Activated CD4-positive, alpha-beta T cell treated with anti-CD3 and anti-CD28 coated beads, Interleukin-2, amount 10 ng/mL, durations not matched to agents 7 days and 5 days (primary cell): ENCODE data around the gene TRIM31. TPM values are rescaled to one million over a fixed set of nuclear protein-coding genes. Genes with fewer than 3 reads are reported as not detected.

Source experiments
- CTCF ChIA-PET: fragments of 350-600 bp; sonication (Branson Sonifier 250); formaldehyde crosslinking; loops from one replicate; lab custom pipeline; 2021; ENCODE audit warnings: antibody characterized with exemption; lab: Charles Lee
- POLR2A ChIA-PET: fragments of 350-600 bp; sonication (Branson Sonifier 250); formaldehyde crosslinking; loops from one replicate; lab custom pipeline; 2021; ENCODE audit warnings: antibody characterized with exemption; lab: Charles Lee
- DNase-seq: peaks from one replicate; pipeline ENCODE4 v3.0.0-alpha.2; 2020
- H3K27ac Mint-ChIP-seq: one replicate; pipeline ENCODE4 v1.8.0; 2021; ENCODE audit warnings: mild to moderate bottlenecking, moderate library complexity, mixed read lengths
- H3K27me3 Mint-ChIP-seq: one replicate; pipeline ENCODE4 v1.8.0; 2021; ENCODE audit warnings: mixed read lengths
- H3K36me3 Mint-ChIP-seq: one replicate; pipeline ENCODE4 v1.8.0; 2021; ENCODE audit warnings: low read depth, mixed read lengths
- H3K4me1 Mint-ChIP-seq: one replicate; pipeline ENCODE4 v1.8.0; 2021; ENCODE audit warnings: mixed read lengths
- H3K4me3 Mint-ChIP-seq: one replicate; pipeline ENCODE4 v1.8.0; 2021; ENCODE audit warnings: mild to moderate bottlenecking, moderate library complexity, mixed read lengths
- H3K9me3 Mint-ChIP-seq: one replicate; pipeline ENCODE4 v1.8.0; 2021; ENCODE audit warnings: mixed read lengths
- total RNA-seq, 2 experiments: library from RNA; stranded (reverse); gene quantifications; one replicate each; pipeline ENCODE4 v1.2.3, GENCODE V29; 2021

The TRIM31 gene
- total RNA-seq, 2 experiments from 2014 or later: not detected

GRCh38 chr6:30075790-30076732, 36.8 kb downstream of the TRIM31 start:
- Mint-ChIP-seq H3K9me3 (no peaks in the 10 kb centered on the region), H3K27ac (peak overlapping the region; percentile 15), H3K4me3 (no peak overlapping the region), H3K4me1 (peaks cover 43% of the 10 kb centered on the region), H3K36me3 (peaks cover 11% of the 10 kb centered on the region), H3K27me3 (peaks cover 77% of the 10 kb centered on the region)
- DNase-seq: no peak
- POLR2A ChIA-PET: no interaction called here
- CTCF ChIA-PET: interaction anchor here (0.5 to 2.8 kb wide), 5 partner anchors 10 to 1324 kb away, joined by 3 to 8 read pairs (median 4); partner anchors contain the start of gene PPP1R11

GRCh38 chr6:30075094-30075789, 37.6 kb downstream of the TRIM31 start, which contains the start of gene RNF39:
RNF39 (minus strand) TSS chr6:30075769; CDS start chr6:30075585, 184 bp downstream.
- POLR2A ChIA-PET: no interaction called here
- peak within 1 kb of the TSS; percentile 15 for H3K27ac Mint-ChIP-seq
- H3K4me3 Mint-ChIP-seq: peak within 1 kb of the TSS; percentile 18
- peaks cover 50% of the 10 kb centered on the region for H3K4me1 Mint-ChIP-seq
- CTCF ChIA-PET: interaction anchor here (0.5 to 1.7 kb wide), 4 partner anchors 9 to 1324 kb away, joined by 3 to 5 read pairs (median 4); partner anchors contain the start of gene PPP1R11
- no peak for DNase-seq
- peaks cover 80% of the 10 kb centered on the region for H3K27me3 Mint-ChIP-seq
- peaks cover 18% of the 10 kb centered on the region for H3K36me3 Mint-ChIP-seq
- H3K9me3 Mint-ChIP-seq: no peaks in the 10 kb centered on the region

GRCh38 chr6:30074331-30075093, 38.4 kb downstream of the TRIM31 start:
- Mint-ChIP-seq H3K9me3 (no peaks in the 10 kb centered on the region), H3K4me1 (peaks cover 53% of the 10 kb centered on the region), H3K27ac (no peak overlapping the region), H3K4me3 (peak overlapping the region; percentile 18), H3K27me3 (peaks cover 76% of the 10 kb centered on the region), H3K36me3 (peaks cover 25% of the 10 kb centered on the region)
- ChIA-PET CTCF (interaction anchor here (0.9 to 1.7 kb wide), 2 partner anchors 20 to 29 kb away, joined by 3 to 5 read pairs; no protein-coding TSS in a partner anchor), POLR2A (no interaction called here)
- DNase-seq: no peak

GRCh38 chr6:30073489-30074235, 39.2 kb downstream of the TRIM31 start:
- H3K4me1 Mint-ChIP-seq: peaks cover 55% of the 10 kb centered on the region
- no peak overlapping the region for H3K27ac Mint-ChIP-seq
- H3K36me3 Mint-ChIP-seq: peaks cover 28% of the 10 kb centered on the region
- no peak overlapping the region for H3K4me3 Mint-ChIP-seq
- peaks cover 67% of the 10 kb centered on the region for H3K27me3 Mint-ChIP-seq
- no peaks in the 10 kb centered on the region for H3K9me3 Mint-ChIP-seq
- no peak for DNase-seq
- ChIA-PET CTCF (interaction anchor here (1.7 kb wide), 1 partner anchor 21 kb away, joined by 5 read pairs; no protein-coding TSS in a partner anchor), POLR2A (no interaction called here)

GRCh38 chr6:30071858-30072257, 41.0 kb downstream of the TRIM31 start:
- Mint-ChIP-seq H3K36me3 (peaks cover 42% of the 10 kb centered on the region), H3K9me3 (no peaks in the 10 kb centered on the region), H3K27ac (no peak overlapping the region), H3K4me1 (peaks cover 54% of the 10 kb centered on the region), H3K4me3 (no peak overlapping the region), H3K27me3 (peaks cover 55% of the 10 kb centered on the region)
- no peak for DNase-seq
- ChIA-PET CTCF (no interaction called here), POLR2A (no interaction called here)

DNA sequence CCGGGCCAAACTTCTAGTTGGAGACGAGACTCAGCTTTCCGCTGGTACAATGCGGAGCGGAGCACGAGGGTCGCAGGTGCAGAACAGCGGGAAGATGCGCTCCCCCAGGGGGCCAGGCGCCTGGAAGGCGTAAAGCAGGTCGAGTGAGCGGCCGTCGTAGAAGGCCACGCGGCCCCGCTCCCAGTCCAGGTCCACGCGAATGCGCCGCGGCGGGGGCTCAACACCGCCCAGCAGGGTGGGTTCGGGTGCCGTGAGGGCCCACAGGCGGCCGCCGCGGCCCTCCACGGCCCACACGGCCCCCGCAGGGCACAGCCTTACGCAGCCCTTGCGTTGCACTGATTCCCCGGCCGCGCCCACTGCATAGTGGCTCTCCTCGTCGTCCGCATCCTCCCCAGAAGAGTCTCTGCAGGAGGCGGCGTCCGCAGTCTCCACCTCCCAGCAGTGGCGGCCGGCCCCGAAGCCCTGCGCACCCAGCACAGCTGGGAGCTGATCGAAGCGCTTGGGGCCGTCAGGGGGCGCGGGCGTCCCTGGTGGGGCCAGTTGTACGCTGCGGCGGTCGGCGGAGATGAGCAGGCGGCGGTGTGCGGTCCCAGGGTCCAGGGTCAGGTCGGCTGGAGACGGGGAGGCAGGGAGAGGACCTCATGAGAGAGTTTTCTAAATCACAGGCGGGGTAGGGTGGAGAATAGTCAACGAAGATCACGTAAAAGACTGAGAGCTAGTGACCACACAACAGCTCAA, 41.6 kb downstream of the TRIM31 start:
- peaks cover 42% of the 10 kb centered on the region for H3K36me3 Mint-ChIP-seq
- CTCF ChIA-PET: interaction anchor here (1.2 to 1.5 kb wide), 2 partner anchors 10 to 32 kb away, joined by 4 to 5 read pairs; partner anchors contain the start of gene POLR1H

GRCh38 chr6:30067460-30068139, 45.3 kb downstream of the TRIM31 start:
- Mint-ChIP-seq H3K4me3 (peak overlapping the region; percentile 93), H3K9me3 (no peaks in the 10 kb centered on the region), H3K4me1 (peaks cover 52% of the 10 kb centered on the region), H3K27me3 (peaks cover 16% of the 10 kb centered on the region), H3K36me3 (peaks cover 62% of the 10 kb centered on the region), H3K27ac (peak overlapping the region; percentile 96)
- ChIA-PET CTCF (interaction anchor here (1.0 kb wide), 1 partner anchor 63 kb away, joined by 3 read pairs; no protein-coding TSS in a partner anchor), POLR2A (no interaction called here)
- DNase-seq: no peak

More for the DNA sequence above, 41.6 kb downstream of the TRIM31 start:
- Mint-ChIP-seq H3K27ac (no peak overlapping the region), H3K9me3 (no peaks in the 10 kb centered on the region), H3K4me3 (no peak overlapping the region), H3K4me1 (peaks cover 49% of the 10 kb centered on the region), H3K27me3 (peaks cover 49% of the 10 kb centered on the region)
- DNase-seq: no peak
- POLR2A ChIA-PET: interaction anchor here (0.7 kb wide), 1 partner anchor 9 kb away, joined by 3 read pairs; no protein-coding TSS in a partner anchor

DNA sequence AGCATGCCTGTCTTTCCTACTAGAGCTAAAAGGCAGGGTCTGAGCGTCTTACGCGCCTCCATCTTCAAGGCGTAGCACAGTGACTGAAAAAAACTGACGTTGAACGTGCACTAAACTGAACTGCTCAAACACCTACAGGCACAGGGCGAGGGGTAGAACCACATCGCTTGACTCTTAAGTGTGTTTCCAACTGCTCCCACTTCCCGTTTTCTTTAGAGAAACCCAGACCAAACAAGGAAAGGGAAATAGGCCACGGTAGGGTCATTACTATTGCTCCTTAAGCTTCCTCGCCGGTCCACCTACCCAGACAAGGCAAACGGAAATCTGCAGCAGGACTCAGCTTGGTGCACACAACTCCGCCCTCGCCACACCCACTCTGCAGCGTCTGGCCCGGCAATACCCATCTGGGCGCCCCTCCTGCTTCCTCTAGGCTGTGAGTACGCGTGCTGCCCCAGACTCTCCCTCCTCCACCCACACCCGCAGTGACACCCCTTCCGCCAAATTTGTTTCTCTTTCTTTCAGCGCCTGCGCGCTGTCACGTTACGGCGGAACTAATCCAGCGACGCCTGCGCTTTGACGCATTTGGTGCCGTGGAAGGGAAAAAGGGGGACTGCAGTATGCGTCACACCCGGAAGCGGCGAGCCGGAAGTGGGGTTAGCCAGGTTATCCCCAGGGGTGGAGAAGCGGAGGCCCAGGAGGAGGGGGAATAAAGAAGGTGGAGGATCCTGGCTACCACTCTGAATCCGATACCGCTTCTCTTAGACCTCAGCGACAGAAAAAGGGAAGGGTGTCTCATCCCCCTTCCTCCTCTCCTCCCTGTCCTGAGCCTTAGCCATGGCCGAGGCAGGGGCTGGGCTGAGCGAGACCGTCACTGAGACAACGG, 46.1 kb downstream of the TRIM31 start, which contains the start of gene PPP1R11:
Gene PPP1R11, plus strand, starts transcription at position 622 of the 883 bp plus-strand sequence. Its CDS starts 213 bp downstream, at position 835.
- H3K27me3 Mint-ChIP-seq: peaks cover 8% of the 10 kb centered on the region
- ChIA-PET POLR2A (interaction anchor here (0.5 to 0.6 kb wide), 2 partner anchors 621 to 1188 kb away, joined by 3 read pairs; no protein-coding TSS in a partner anchor), CTCF (interaction anchor here (0.6 to 1.9 kb wide), 7 partner anchors 9 to 82 kb away, joined by 3 to 6 read pairs (median 4); partner anchors contain the start of gene RNF39)
- peaks cover 62% of the 10 kb centered on the region for H3K36me3 Mint-ChIP-seq
- H3K27ac Mint-ChIP-seq: peak within 1 kb of the TSS; percentile 96
- peak within 1 kb of the TSS; percentile 93 for H3K4me3 Mint-ChIP-seq
- H3K9me3 Mint-ChIP-seq: no peaks in the 10 kb centered on the region
- H3K4me1 Mint-ChIP-seq: peaks cover 56% of the 10 kb centered on the region
- DNase-seq: peak; percentile 99

GRCh38 chr6:30066082-30066481, 46.8 kb downstream of the TRIM31 start:
- peaks cover 65% of the 10 kb centered on the region for H3K36me3 Mint-ChIP-seq
- H3K27ac Mint-ChIP-seq: peak overlapping the region; percentile 96
- peaks cover 5% of the 10 kb centered on the region for H3K27me3 Mint-ChIP-seq
- no peak for DNase-seq
- peak overlapping the region; percentile 93 for H3K4me3 Mint-ChIP-seq
- ChIA-PET CTCF (interaction anchor here (1.3 to 1.9 kb wide), 5 partner anchors 10 to 81 kb away, joined by 3 to 6 read pairs (median 5); partner anchors contain the start of gene RNF39), POLR2A (interaction anchor here (0.5 to 0.6 kb wide), 2 partner anchors 621 to 1187 kb away, joined by 3 read pairs; no protein-coding TSS in a partner anchor)
- no peaks in the 10 kb centered on the region for H3K9me3 Mint-ChIP-seq
- H3K4me1 Mint-ChIP-seq: peaks cover 55% of the 10 kb centered on the region
